Stomach (tissue), 9 donors: ENCODE results near the gene MUC22. TPM values are rescaled to one million over a fixed set of nuclear protein-coding genes. Genes with fewer than 3 reads are reported as not detected.

Experiments used
- DNase-seq, 2 donors: peaks; one replicate each; pipeline versions ENCODE4 v3.0.0 to v3.0.0-alpha.2; 2013 to 2019
- H3K27ac ChIP-seq, 5 donors: fragments of 200-600 bp in 4 of 5; sonication (generic) in 4 of 5; one replicate each; pipeline ENCODE4 v1.5.1; 2013 to 2019; ENCODE audit warnings: mild to moderate bottlenecking in 1 of 5, moderate library complexity in 1 of 5
- H3K27me3 ChIP-seq, 3 donors: fragments of 200-600 bp; sonication (generic); one replicate each; pipeline ENCODE4 v1.5.1; 2017 to 2019; ENCODE audit warnings: mixed run types in 1 of 3
- H3K36me3 ChIP-seq, 4 donors: fragments of 200-600 bp; sonication (generic); 1 replicate in 3 of 4; 2 replicates in 1 of 4; pipeline ENCODE4 v1.5.1; 2016 to 2019
- H3K4me1 ChIP-seq, 4 donors: fragments of 200-600 bp; sonication (generic); one replicate each; pipeline ENCODE4 v1.5.1; 2016 to 2019
- H3K4me3 ChIP-seq, 4 donors: fragments of 200-600 bp; sonication (generic) in 3 of 4; one replicate each; pipeline ENCODE4 v1.5.1; 2016 to 2019; ENCODE audit warnings: mild to moderate bottlenecking in 1 of 4
- H3K9me3 ChIP-seq, 4 donors: fragments of 200-600 bp; sonication (generic); one replicate each; pipeline ENCODE4 v1.5.1; 2016 to 2019
- EP300 ChIP-seq: sonication (generic); formaldehyde crosslinking; IDR thresholded peaks from one replicate; pipeline ENCODE4 v1.6.1; 2017; ENCODE audit warnings: antibody characterized with exemption
- POLR2A ChIP-seq, 4 donors: fragments of 450-650 bp; IDR thresholded peaks; one replicate each; pipeline ENCODE4 v1.6.1; 2016; ENCODE audit warnings: antibody characterized with exemption in 4 of 4, control low read depth in 2 of 4, mild to moderate bottlenecking in 1 of 4, moderate library complexity in 1 of 4
- POLR2AphosphoS5 ChIP-seq, 3 donors: sonication (generic); formaldehyde crosslinking; IDR thresholded peaks; one replicate each; pipeline ENCODE4 v1.6.1; 2016; ENCODE audit warnings: antibody characterized with exemption in 3 of 3
- WGBS, 5 donors: extraction: QIAGEN DNeasy Blood & Tissue Kit in 3 of 5; methylation state at CpG; one replicate each; pipeline versions ENCODE4 v1.1.5 to v1.1.7; 2013 to 2018; 5-methylcytosine and 5-hydroxymethylcytosine counted together
- intact Hi-C: fragments of 100-400 bp; cut with DNase I; formaldehyde crosslinking; loops from one replicate; pipeline ENCODE4 v1.15.1; 2023; ENCODE audit warnings: low total_unique reads
- polyA plus RNA-seq, 3 donors: library from polyadenylated mRNA; stranded (reverse); fragments of 200-250 nt; gene quantifications; one replicate each; pipeline ENCODE4 v1.2.3, GENCODE V29; 2013
- total RNA-seq, 5 donors: library from RNA; depleted of rRNA; stranded (reverse); fragments of >200 nt; gene quantifications; one replicate each; pipeline versions ENCODE4 v1.1.0 to v1.2.3, GENCODE V29; 2014 to 2016
- TF ChIP-seq, protein P1 (sequence below), 7 experiments: fragments of 450-650 bp in 4 of 7; fragments of 200-600 bp in 3 of 7; sonication (generic) in 3 of 7; IDR thresholded peaks; one replicate each; pipeline ENCODE4 v1.5.1; 2016 to 2019; ENCODE audit warnings: antibody characterized with exemption in 7 of 7, control low read depth in 2 of 7, mild to moderate bottlenecking in 1 of 7
- donor health status: healthy with polysubstance abuse.
- donor health status: Bipolar disorder and iron deficiency.
- donor health status: healthy.

The MUC22 gene
- total and polyA plus RNA-seq, 8 donors: 0.65 TPM; not detected in 7

GRCh38 chr6:31037682-31038081 lies 27.4 kb downstream of the MUC22 start:
- H3K36me3 ChIP-seq: no peaks in the 10 kb centered on the region
- intact Hi-C loops: no loop called here
- no peaks in the 10 kb centered on the region for H3K9me3 ChIP-seq
- WGBS, 5 donors: 20 to 47% (median 29%) methylated on average over 3 of the region's 3 CpGs
- TF ChIP-seq POLR2AphosphoS5 (IDR thresholded peaks at IDR 0.05): no peak
- no peak for TF ChIP-seq POLR2A (IDR thresholded peaks at IDR 0.05)
- TF ChIP-seq EP300: no peak
- TF ChIP-seq, protein P1, sequence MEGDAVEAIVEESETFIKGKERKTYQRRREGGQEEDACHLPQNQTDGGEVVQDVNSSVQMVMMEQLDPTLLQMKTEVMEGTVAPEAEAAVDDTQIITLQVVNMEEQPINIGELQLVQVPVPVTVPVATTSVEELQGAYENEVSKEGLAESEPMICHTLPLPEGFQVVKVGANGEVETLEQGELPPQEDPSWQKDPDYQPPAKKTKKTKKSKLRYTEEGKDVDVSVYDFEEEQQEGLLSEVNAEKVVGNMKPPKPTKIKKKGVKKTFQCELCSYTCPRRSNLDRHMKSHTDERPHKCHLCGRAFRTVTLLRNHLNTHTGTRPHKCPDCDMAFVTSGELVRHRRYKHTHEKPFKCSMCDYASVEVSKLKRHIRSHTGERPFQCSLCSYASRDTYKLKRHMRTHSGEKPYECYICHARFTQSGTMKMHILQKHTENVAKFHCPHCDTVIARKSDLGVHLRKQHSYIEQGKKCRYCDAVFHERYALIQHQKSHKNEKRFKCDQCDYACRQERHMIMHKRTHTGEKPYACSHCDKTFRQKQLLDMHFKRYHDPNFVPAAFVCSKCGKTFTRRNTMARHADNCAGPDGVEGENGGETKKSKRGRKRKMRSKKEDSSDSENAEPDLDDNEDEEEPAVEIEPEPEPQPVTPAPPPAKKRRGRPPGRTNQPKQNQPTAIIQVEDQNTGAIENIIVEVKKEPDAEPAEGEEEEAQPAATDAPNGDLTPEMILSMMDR (IDR thresholded peaks at IDR 0.05): no peak
- peak overlapping the region in 1 of 5 donors; percentile 66 for H3K27ac ChIP-seq
- peaks cover 11 to 63% (median 45%) of the 10 kb centered on the region in 4 donors for H3K4me1 ChIP-seq
- no peak overlapping the region for H3K4me3 ChIP-seq
- no peaks in the 10 kb centered on the region for H3K27me3 ChIP-seq
- no peak for DNase-seq

DNA sequence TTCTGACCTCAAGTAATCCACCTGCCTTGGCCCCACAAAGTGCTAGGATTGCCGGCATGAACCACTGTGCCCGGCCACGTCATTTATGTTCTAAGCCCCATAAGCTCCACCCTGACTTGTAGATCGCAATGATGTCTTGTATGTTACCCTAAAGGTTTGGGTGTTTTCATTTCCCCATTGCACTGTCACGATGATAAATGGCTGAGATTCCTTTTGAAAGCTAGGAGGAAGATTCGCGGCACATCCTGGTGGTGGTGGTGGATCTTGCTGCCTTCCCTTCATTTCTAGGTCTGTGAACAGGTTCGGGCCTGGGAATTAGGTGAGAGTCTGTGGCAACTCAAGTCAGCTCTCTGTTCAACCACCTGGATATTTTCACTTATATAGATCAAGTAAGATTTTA lies 28.3 kb downstream of the MUC22 start:
- DNase-seq: no peak
- H3K4me3 ChIP-seq: no peak overlapping the region
- intact Hi-C loops: no loop called here
- TF ChIP-seq POLR2AphosphoS5 (IDR thresholded peaks at IDR 0.05) (no peak), EP300 (no peak), POLR2A (IDR thresholded peaks at IDR 0.05) (no peak)
- TF ChIP-seq, protein P1 (IDR thresholded peaks at IDR 0.05): no peak
- H3K36me3 ChIP-seq: no peaks in the 10 kb centered on the region
- peak overlapping the region; percentile 20 to 66 (median 38) for H3K27ac ChIP-seq
- no peaks in the 10 kb centered on the region for H3K9me3 ChIP-seq
- peaks cover 16 to 71% (median 47%) of the 10 kb centered on the region in 4 donors for H3K4me1 ChIP-seq
- WGBS, 5 donors: 77 to 94% (median 87%) methylated on average over 8 of the region's 8 CpGs
- H3K27me3 ChIP-seq: no peaks in the 10 kb centered on the region

DNA sequence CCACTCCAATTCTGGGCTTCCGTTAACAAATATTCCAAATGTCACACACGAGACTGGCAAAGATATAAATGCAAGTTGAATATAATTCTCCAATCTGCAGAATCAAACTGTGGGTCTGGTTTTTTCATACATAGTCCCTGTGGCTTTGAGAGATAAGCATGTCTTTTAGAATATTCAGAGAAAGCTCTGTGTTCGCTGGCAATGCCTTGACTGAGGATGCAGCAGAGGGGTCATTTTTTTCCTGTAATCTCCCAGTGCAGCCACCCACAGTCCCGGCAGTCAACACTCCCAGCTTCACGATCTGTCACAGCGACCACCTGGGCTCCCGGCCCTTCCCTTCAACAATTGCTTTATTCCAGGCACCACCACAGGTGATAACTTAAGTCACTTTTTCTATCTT lies 30.5 kb downstream of the MUC22 start:
- Histone ChIP-seq H3K4me3 (no peak overlapping the region), H3K27me3 (no peaks in the 10 kb centered on the region), H3K27ac (peak overlapping the region in 1 of 5 donors; percentile 64), H3K36me3 (no peaks in the 10 kb centered on the region), H3K9me3 (no peaks in the 10 kb centered on the region), H3K4me1 (peaks cover 16 to 68% (median 42%) of the 10 kb centered on the region in 4 donors)
- TF ChIP-seq EP300 (no peak), POLR2A (IDR thresholded peaks at IDR 0.05) (no peak), POLR2AphosphoS5 (IDR thresholded peaks at IDR 0.05) (no peak)
- TF ChIP-seq, protein P1 (IDR thresholded peaks at IDR 0.05): no peak
- 43 to 62% (median 57%) methylated on average over 7 of the region's 7 CpGs for WGBS, 5 donors
- DNase-seq: no peak
- intact Hi-C loops: no loop called here

- peak in 1 of 3 donors; percentile 22 for TF ChIP-seq POLR2AphosphoS5 (IDR thresholded peaks at IDR 0.05)
- TF ChIP-seq, protein P1 (IDR thresholded peaks at IDR 0.05): no peak
- intact Hi-C loops: no loop called here
- DNase-seq: peak; percentile 63 to 64
- peak overlapping the region in 1 of 4 donors; percentile 5 for H3K4me3 ChIP-seq
- peak overlapping the region in 3 of 5 donors; percentile 8 to 64 (median 44) for H3K27ac ChIP-seq
- 31 to 51% (median 47%) methylated on average over 12 of the region's 12 CpGs for WGBS, 5 donors
- H3K27me3 ChIP-seq: no peaks in the 10 kb centered on the region
- no peaks in the 10 kb centered on the region for H3K9me3 ChIP-seq
- H3K4me1 ChIP-seq: peaks cover 15 to 63% (median 39%) of the 10 kb centered on the region in 4 donors
- no peaks in the 10 kb centered on the region for H3K36me3 ChIP-seq
These were observed 31.2 kb downstream of the MUC22 start for GRCh38 chr6:31041372-31041974.
